Measurements from ENCODE around the gene TDO2.

The TDO2 gene

GRCh38 chr4:155889946-155890345 lies 13.6 kb upstream of the TDO2 start:
- no peak for TF ChIP-seq GATA3 (IDR thresholded peaks at IDR 0.05; ENCODE audit: low read depth, low read length)
- TF ChIP-seq GATA2 (IDR thresholded peaks at IDR 0.05; ENCODE audit: low read depth, low read length), result no peak

GRCh38 chr4:155891058-155891457 lies 12.4 kb upstream of the TDO2 start:
- TF ChIP-seq GATA2 (IDR thresholded peaks at IDR 0.05; ENCODE audit: low read depth, low read length) (no peak), GATA3 (IDR thresholded peaks at IDR 0.05; ENCODE audit: low read depth, low read length) (no peak)

- TF ChIP-seq GATA2 (IDR thresholded peaks at IDR 0.05; ENCODE audit: low read depth, low read length), result no peak
- TF ChIP-seq GATA3 (IDR thresholded peaks at IDR 0.05; ENCODE audit: low read depth, low read length), result no peak
Measured at GRCh38 chr4:155899891-155900290, 3.6 kb upstream of the TDO2 start.

GRCh38 chr4:155900381-155900780 lies 3.1 kb upstream of the TDO2 start:
- TF ChIP-seq GATA2 (IDR thresholded peaks at IDR 0.05; ENCODE audit: low read depth, low read length), result no peak
- no peak for TF ChIP-seq GATA3 (IDR thresholded peaks at IDR 0.05; ENCODE audit: low read depth, low read length)

- no peak for TF ChIP-seq GATA2 (IDR thresholded peaks at IDR 0.05; ENCODE audit: low read depth, low read length)
- no peak for TF ChIP-seq GATA3 (IDR thresholded peaks at IDR 0.05; ENCODE audit: low read depth, low read length)
Measured at GRCh38 chr4:155901013-155901412, 2.5 kb upstream of the TDO2 start.

GRCh38 chr4:155904331-155904730 lies 835 bp downstream of the TDO2 start:
- no peak for TF ChIP-seq GATA3 (IDR thresholded peaks at IDR 0.05; ENCODE audit: low read depth, low read length)
- no peak for TF ChIP-seq GATA2 (IDR thresholded peaks at IDR 0.05; ENCODE audit: low read depth, low read length)

GRCh38 chr4:155906554-155907247 lies 3.2 kb downstream of the TDO2 start:
- no peak for TF ChIP-seq GATA3 (IDR thresholded peaks at IDR 0.05; ENCODE audit: low read depth, low read length)
- no peak for TF ChIP-seq GATA2 (IDR thresholded peaks at IDR 0.05; ENCODE audit: low read depth, low read length)

GRCh38 chr4:155907556-155907955 lies 4.1 kb downstream of the TDO2 start:
- TF ChIP-seq GATA2 (IDR thresholded peaks at IDR 0.05; ENCODE audit: low read depth, low read length), result no peak
- no peak for TF ChIP-seq GATA3 (IDR thresholded peaks at IDR 0.05; ENCODE audit: low read depth, low read length)

GRCh38 chr4:155908187-155909139 lies 5.0 kb downstream of the TDO2 start:
- no peak for TF ChIP-seq GATA3 (IDR thresholded peaks at IDR 0.05; ENCODE audit: low read depth, low read length)
- TF ChIP-seq GATA2 (IDR thresholded peaks at IDR 0.05; ENCODE audit: low read depth, low read length), result no peak

GRCh38 chr4:155909615-155910226 lies 6.2 kb downstream of the TDO2 start:
- TF ChIP-seq GATA2 (IDR thresholded peaks at IDR 0.05; ENCODE audit: low read depth, low read length), result no peak
- TF ChIP-seq GATA3 (IDR thresholded peaks at IDR 0.05; ENCODE audit: low read depth, low read length), result no peak

GRCh38 chr4:155911905-155912304 lies 8.4 kb downstream of the TDO2 start:
- TF ChIP-seq GATA3 (IDR thresholded peaks at IDR 0.05; ENCODE audit: low read depth, low read length), result no peak
- TF ChIP-seq GATA2 (IDR thresholded peaks at IDR 0.05; ENCODE audit: low read depth, low read length), result no peak

GRCh38 chr4:155914782-155915181 lies 11.3 kb downstream of the TDO2 start:
- TF ChIP-seq GATA3 (IDR thresholded peaks at IDR 0.05; ENCODE audit: low read depth, low read length), result no peak
- no peak for TF ChIP-seq GATA2 (IDR thresholded peaks at IDR 0.05; ENCODE audit: low read depth, low read length)

GRCh38 chr4:155921597-155921996 lies 18.1 kb downstream of the TDO2 start:
- TF ChIP-seq GATA2 (IDR thresholded peaks at IDR 0.05; ENCODE audit: low read depth, low read length) (no peak), GATA3 (IDR thresholded peaks at IDR 0.05; ENCODE audit: low read depth, low read length) (no peak)

GRCh38 chr4:155924637-155925036 lies 21.1 kb downstream of the TDO2 start:
- TF ChIP-seq GATA3 (IDR thresholded peaks at IDR 0.05; ENCODE audit: low read depth, low read length) (no peak), GATA2 (IDR thresholded peaks at IDR 0.05; ENCODE audit: low read depth, low read length) (no peak)

Data from SH-SY5Y (cell line).